HG02970 (cell line): Measurements from ENCODE around the gene OR6C65.

ENCODE experiments used
- ATAC-seq: cut with Tn5 transposase; IDR thresholded peaks from one replicate; pipeline ENCODE4 v1.9.1; 2021; ENCODE audit warnings: mild to moderate bottlenecking, moderate library complexity, moderate number of reproducible peaks; ENCODE audit not compliant: unreplicated experiment, low FRiP score

Gene OR6C65

DNA sequence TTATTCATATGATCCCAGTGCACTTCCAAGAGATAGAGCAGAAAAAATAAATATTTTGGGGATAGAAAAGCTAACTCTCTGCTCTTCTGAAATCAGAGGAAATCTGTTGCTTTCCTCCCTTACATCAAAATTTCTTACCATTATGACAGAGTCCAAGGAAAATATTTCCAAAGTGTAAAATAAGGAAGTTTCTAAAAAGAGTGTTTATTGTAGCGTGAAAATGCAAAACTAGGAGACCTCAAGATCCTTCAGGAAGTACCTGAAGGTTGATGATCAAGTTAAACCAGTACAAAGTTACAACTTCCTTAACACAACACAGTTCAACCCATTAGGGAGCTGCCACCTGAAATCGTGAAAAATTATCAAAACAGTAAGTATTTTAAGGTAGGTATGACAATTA lies 43.4 kb downstream of the OR6C65 start, which contains the start of gene OR6C2:
TSS of gene OR6C2 (plus strand) at position 301 of the 400 bp plus-strand sequence. CDS start 8,138 bp downstream, outside the sequence.
- no peak for ATAC-seq

DNA sequence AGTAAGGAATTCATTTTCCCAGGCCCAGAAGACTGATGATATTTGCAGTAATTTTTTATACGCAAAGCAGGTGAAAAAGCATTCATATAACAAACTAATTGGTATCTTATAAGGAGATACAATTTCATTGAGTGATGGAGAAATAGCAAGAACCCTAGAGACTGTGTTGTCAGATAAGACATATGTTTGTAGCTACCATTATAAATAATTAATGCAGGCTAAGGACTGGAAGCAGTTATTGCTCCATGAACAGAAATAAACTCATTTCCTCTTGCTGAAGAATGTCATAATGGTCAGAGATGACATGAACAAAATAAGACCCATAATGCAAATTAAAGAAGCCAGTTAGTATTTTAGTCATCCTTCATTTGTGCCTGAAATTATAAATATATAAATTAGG lies 45.0 kb downstream of the OR6C65 start:
- no peak for ATAC-seq

DNA sequence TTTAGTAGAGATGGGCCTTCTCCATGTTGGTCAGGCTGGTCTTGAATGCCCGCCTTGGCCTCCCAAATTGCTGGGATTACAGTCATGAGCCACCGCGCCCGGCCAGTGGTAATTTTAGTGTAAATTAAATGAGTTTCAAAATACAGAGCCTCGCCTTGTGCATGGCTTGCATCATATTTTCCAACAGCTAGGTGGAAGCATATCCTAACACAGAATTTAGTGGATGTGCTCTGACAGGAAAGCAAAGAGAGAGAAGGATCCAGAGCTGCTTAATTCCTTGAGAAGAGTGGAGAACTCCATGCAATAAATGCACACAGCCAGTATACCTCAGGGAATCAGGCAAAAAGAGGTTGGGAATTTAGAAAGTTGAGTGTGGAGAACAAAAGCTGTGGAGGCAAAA lies 46.0 kb downstream of the OR6C65 start:
- no peak for ATAC-seq

DNA sequence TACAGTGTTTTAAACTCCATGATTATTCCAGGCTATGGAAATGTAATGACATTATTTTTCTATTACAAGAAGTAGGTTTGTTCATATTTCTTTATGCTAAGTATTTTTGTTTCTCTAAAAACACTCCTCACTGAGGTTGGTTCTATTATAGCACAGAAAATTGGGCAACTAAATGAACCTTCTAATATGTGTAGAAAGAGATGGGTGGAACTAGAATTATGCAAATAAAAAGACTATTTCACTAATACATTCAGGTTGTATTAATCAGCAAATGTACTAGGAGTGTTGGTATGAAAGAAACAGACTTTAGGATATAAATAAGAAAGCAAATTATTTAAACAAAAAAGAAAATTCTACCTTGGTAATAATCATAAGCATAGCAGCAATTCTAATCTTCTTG lies 48.5 kb downstream of the OR6C65 start:
- ATAC-seq: no peak
